Measurements from ENCODE around the gene VAV2.

VAV2 gene

DNA sequence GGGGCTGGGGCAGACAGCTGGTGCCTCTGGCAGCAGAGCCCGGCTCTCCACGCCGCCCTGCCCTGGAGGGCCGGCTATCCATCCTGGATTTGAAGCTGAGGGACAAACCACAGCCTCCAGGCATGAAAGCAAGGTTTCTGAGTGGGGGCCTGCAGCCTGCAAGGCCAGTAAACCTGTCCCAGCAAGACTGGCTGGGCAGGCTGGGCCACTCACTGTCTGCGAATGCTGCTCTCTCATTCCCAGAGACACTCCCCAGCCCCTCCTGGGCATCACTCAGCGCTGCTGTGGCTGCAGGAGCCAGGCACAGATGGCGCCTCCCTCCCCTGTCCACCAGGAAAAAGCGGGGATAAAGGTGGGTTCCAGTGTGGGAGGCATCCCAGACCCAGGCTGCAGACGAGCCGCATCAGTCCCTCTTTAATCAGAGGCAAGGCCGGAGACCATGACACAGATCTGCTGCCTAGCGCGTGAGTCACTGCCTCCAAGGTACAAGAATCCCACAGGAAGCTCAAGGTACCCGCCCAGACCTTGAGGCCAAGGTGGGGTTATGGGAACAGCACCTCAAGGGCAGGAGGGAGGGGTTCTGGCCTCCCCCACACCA, 118.0 kb downstream of the VAV2 start:
- no peaks in the 10 kb centered on the region for H3K9me3 Mint-ChIP-seq
- H3K4me1 Mint-ChIP-seq = peaks cover 12% of the 10 kb centered on the region
- no peak overlapping the region for H3K4me3 Mint-ChIP-seq
- H3K27ac Mint-ChIP-seq = no peak overlapping the region
- peaks cover 5% of the 10 kb centered on the region for H3K27me3 Mint-ChIP-seq
- peaks cover 1% of the 10 kb centered on the region for H3K36me3 Mint-ChIP-seq

DNA sequence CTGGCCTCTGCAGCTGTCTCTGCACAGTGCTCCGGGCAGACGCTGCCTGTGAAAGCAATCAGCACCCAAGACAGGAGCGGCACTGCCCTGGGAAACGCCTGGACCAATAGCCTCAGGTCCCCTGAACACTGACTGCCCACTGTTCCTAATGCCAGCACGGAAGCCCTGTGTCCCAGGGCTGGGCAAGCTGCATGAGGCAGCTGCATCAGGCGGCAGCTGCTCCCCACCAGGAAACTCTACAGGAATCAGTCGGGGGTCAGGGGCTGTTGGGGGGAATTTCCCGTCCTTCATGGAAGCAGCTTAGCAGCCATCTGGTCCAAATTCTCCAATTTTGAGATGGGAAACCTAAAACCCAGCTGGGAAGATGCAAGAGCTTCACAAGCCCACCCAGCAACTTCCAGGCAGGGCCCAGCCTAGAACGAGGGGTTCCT, 118.6 kb downstream of the VAV2 start:
- Mint-ChIP-seq H3K27me3 (peaks cover 5% of the 10 kb centered on the region), H3K4me3 (no peak overlapping the region), H3K4me1 (peaks cover 12% of the 10 kb centered on the region), H3K27ac (no peak overlapping the region), H3K9me3 (no peaks in the 10 kb centered on the region), H3K36me3 (peaks cover 1% of the 10 kb centered on the region)

DNA sequence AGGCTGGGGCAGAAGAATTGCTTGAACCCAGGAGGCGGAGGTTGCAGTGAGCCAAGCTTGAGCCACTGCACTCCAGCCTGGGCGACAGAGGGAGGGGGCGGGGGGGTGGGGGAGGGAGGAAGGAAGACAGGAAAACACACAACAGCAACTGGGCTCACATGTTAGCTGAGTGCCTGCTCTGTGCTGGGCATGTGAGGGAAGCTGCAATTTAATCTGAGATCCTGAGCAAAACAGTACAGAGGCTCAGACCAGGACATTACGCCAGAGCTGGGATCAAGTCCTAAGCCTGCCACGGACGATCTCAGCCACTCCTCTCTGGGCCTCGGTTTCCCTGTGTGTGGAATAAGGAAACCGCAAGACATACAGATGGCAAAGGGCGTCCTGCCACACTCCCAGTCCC, 119.1 kb downstream of the VAV2 start:
- H3K4me3 Mint-ChIP-seq = no peak overlapping the region
- H3K27me3 Mint-ChIP-seq = peaks cover 5% of the 10 kb centered on the region
- peaks cover 12% of the 10 kb centered on the region for H3K4me1 Mint-ChIP-seq
- H3K9me3 Mint-ChIP-seq = no peaks in the 10 kb centered on the region
- peaks cover 1% of the 10 kb centered on the region for H3K36me3 Mint-ChIP-seq
- H3K27ac Mint-ChIP-seq = no peak overlapping the region

DNA sequence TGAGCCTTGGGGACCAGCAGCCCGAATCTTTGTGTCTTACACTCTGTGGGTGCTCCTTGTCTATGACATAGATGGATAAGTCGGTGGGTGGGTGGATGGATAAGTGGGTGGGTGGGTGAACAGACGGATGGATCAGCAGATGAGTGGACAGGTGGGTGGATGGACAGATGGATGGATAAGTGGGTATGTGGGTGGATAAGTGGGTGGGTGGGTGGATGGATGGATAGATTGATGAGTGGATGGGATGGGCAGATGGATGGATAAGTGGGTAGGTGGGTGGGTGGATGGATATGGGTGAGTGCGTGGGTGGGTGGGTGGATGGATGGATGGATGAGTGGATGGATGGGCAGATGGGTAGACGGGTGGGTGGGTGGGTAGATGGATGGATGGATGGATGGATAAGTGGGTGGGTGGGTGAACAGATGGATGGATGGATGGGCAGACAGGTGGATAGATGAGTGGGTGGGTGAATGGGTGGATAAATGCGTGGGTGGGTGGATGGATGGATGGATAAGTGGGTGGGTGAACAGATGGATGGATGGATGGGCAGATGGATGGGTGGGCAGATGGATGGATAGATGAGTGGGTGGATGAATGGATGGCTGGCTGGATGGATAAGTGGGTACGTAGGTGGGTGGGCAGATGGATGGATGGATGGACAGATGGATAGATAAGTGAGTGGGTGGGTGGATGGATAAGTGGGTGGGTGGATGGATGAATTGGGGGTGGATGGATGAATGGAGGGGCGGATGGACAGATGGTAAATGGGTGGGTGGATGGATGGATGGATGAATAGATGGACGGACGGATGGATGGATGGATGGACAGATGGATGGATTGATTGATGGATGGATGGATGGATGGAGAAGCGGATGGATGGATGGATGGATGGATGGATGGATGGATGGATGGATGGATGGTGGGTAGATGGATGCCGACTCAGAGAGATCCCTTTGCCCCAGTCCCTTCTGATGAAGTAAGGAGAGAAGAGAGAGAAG, 121.2 kb downstream of the VAV2 start:
- H3K9me3 Mint-ChIP-seq = no peaks in the 10 kb centered on the region
- H3K27ac Mint-ChIP-seq = no peak overlapping the region
- H3K4me1 Mint-ChIP-seq = peaks cover 12% of the 10 kb centered on the region
- no peak overlapping the region for H3K4me3 Mint-ChIP-seq
- H3K27me3 Mint-ChIP-seq = peaks cover 5% of the 10 kb centered on the region
- peaks cover under 1% of the 10 kb centered on the region for H3K36me3 Mint-ChIP-seq

DNA sequence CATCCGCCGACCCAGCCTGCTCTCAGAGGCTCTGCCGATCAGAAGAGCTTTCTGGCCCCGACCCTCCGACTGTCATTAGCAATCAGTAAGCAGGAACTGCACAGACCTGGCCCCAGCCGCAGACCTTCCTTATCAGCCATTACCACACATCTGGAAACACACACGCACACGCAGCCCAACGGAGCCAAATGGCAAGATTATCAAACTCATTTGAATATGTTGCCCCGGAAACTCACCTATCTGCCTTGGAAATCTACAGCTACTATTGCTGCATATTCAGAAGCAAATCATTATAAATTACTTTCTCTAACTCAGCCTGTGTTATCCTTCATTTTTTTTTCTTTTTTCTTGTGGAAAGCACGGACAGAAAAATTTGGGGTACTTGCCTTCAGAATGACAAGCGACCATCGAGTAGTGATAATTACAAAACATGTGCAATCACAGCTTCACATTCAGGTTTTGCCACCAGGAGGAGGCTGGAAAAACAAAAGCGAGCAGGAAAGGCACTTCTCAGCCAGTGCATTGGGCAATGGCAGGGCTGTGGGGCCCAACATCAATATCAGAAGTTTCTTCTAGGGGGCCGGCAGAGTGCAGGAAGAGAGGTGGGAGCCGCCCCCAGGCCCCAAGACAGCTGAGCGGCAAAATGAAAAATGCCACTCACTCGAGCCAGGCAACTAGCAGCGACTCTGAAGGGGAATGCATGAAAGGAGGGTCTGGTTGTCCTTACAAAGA, 122.3 kb downstream of the VAV2 start:
- Mint-ChIP-seq H3K27ac (peak overlapping the region; percentile 23), H3K36me3 (peaks cover 4% of the 10 kb centered on the region), H3K9me3 (peaks cover 8% of the 10 kb centered on the region), H3K4me1 (peaks cover 12% of the 10 kb centered on the region), H3K27me3 (peaks cover 5% of the 10 kb centered on the region), H3K4me3 (peak overlapping the region; percentile 55)

DNA sequence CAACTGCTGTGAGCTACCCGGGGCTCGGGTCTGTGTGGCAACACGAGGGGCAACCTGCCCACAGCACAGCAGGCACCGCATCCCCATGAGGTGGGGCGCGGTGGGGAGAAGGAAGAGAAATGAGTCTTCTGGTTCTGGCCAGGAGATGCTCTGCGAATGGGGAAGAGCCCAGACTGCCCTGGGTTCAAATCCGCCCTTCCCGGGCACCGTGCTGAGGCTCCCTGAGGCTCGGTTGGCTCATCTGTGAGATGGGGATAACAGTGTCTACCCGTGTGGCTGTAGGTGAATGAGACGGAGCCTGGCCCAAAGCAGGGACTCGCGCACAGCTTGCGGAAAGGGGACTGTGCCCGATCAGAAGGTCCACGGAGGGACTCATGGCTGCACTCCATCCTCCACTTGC, 123.9 kb downstream of the VAV2 start:
- peaks cover 8% of the 10 kb centered on the region for H3K9me3 Mint-ChIP-seq
- H3K4me1 Mint-ChIP-seq = peaks cover 12% of the 10 kb centered on the region
- peaks cover 4% of the 10 kb centered on the region for H3K36me3 Mint-ChIP-seq
- H3K4me3 Mint-ChIP-seq = no peak overlapping the region
- H3K27me3 Mint-ChIP-seq = peaks cover 5% of the 10 kb centered on the region
- no peak overlapping the region for H3K27ac Mint-ChIP-seq

DNA sequence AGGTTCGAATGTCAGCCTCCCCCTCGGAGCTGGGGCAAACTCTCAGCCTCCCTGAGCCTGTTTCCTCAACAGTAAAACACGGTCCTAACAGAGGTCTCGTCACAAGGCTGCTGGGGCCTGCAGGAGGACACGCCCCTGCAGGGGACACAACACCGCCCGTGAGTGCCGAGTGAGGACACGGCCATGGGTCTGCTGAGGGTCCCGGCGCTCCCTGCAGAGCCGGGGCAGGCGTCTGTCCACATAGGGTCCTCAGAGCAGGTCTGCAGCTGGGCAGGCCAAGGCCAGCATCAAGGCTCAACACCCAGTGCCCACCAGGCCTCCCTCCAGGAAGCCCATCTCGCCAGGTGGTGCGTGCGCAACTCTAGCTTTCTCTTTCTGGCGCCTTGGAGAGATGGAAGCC, 125.2 kb downstream of the VAV2 start:
- peaks cover 4% of the 10 kb centered on the region for H3K36me3 Mint-ChIP-seq
- no peak overlapping the region for H3K4me3 Mint-ChIP-seq
- peaks cover 5% of the 10 kb centered on the region for H3K27me3 Mint-ChIP-seq
- peaks cover 8% of the 10 kb centered on the region for H3K9me3 Mint-ChIP-seq
- no peak overlapping the region for H3K27ac Mint-ChIP-seq
- H3K4me1 Mint-ChIP-seq = peaks cover 17% of the 10 kb centered on the region

DNA sequence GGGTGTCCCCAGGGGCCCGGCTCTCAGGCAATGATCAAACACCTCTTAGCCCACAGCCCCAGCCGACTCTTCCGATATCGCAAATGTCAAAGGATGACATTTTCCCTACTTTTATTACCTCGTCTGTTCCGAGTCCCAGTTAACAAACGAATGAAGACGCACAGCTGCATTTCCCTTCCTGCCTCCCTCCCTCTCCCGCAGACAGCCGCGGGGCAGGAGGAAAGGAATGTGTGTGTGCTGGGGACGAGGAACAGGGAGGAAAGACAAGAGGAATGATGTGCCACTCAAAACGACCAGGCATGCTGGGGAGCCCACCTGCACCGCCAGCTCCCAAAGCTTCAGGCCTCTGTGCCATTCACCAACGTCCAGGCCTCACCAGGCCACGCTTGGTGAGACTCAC, 128.1 kb downstream of the VAV2 start:
- H3K4me1 Mint-ChIP-seq = peaks cover 5% of the 10 kb centered on the region
- H3K9me3 Mint-ChIP-seq = peaks cover 8% of the 10 kb centered on the region
- H3K36me3 Mint-ChIP-seq = peaks cover 4% of the 10 kb centered on the region
- no peak overlapping the region for H3K27ac Mint-ChIP-seq
- no peak overlapping the region for H3K4me3 Mint-ChIP-seq
- no peaks in the 10 kb centered on the region for H3K27me3 Mint-ChIP-seq

DNA sequence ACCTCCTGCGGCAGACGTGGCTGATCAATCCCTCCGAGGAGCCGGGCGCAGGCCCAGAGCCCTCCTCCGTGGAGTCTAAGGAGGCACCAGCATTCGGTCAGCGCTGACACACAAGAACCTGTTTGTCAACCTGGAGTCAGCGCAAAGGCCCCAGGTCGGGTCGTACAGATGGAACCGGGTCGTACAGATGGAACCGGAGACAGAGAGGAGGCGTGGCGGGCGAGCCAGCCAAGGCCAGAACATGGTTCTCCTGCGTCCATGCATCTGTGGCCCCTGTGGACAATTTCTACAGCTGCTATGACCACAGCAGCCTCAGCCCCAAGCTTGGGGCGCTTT, 128.9 kb downstream of the VAV2 start:
- H3K4me1 Mint-ChIP-seq = peaks cover 5% of the 10 kb centered on the region
- H3K27me3 Mint-ChIP-seq = no peaks in the 10 kb centered on the region
- H3K4me3 Mint-ChIP-seq = no peak overlapping the region
- H3K27ac Mint-ChIP-seq = no peak overlapping the region
- peaks cover 8% of the 10 kb centered on the region for H3K9me3 Mint-ChIP-seq
- H3K36me3 Mint-ChIP-seq = peaks cover 4% of the 10 kb centered on the region

DNA sequence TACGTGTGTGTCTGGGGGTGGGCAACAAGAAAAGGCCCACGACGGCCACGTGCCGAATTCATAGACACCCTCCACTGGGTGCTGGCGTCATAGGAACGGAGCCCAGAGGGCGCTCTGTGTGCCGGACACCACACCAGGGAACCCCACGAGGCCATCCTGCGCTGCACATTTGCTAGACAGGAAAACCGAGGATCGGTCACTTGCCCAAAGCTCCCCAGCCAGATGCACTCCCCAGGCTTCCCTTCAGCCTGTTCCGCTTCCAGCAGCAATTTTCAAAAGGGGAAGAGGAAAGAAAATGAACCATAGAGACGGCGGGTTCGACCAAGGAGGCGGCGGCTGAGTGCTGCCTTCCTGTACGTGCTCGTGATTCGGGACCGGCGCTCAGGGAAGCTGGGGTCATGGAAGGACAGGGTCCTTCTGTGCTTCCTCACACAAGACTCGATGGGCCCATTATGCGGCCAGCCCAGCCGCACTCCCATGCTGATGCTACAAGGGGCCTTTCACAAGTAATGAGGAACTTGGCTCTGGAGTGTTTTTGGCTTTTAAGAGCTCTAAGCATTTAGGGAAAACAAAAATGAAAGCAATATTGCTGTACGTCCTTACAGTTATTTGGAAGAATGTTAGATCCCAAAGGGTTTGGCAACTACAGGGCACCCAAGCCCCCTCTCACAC, 129.4 kb downstream of the VAV2 start:
- no peak overlapping the region for H3K4me3 Mint-ChIP-seq
- no peak overlapping the region for H3K27ac Mint-ChIP-seq
- peaks cover 5% of the 10 kb centered on the region for H3K4me1 Mint-ChIP-seq
- peaks cover 8% of the 10 kb centered on the region for H3K9me3 Mint-ChIP-seq
- peaks cover 4% of the 10 kb centered on the region for H3K36me3 Mint-ChIP-seq
- no peaks in the 10 kb centered on the region for H3K27me3 Mint-ChIP-seq

DNA sequence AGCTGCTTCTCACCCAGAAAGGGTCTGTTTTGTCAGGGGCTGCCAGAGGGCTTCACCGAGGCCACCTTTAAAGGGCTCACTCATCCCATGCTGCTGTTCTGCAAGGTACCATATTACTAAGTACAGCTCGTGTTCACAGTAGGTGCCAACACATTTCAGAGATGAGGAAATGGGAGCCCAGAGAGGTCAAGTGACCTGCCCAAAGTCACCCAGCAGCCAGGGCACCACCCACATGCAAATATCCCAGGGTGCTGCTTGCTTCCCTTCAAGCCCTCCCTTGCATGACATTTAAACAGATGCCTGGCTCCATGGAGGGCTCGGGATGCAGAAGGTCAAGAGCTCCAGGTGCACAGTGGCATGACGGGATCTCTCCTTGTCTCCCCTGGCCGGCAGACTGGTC, 130.4 kb downstream of the VAV2 start:
- Mint-ChIP-seq H3K27me3 (no peaks in the 10 kb centered on the region), H3K4me1 (peaks cover 5% of the 10 kb centered on the region), H3K9me3 (peaks cover 8% of the 10 kb centered on the region), H3K36me3 (peaks cover 4% of the 10 kb centered on the region), H3K4me3 (no peak overlapping the region), H3K27ac (no peak overlapping the region)

DNA sequence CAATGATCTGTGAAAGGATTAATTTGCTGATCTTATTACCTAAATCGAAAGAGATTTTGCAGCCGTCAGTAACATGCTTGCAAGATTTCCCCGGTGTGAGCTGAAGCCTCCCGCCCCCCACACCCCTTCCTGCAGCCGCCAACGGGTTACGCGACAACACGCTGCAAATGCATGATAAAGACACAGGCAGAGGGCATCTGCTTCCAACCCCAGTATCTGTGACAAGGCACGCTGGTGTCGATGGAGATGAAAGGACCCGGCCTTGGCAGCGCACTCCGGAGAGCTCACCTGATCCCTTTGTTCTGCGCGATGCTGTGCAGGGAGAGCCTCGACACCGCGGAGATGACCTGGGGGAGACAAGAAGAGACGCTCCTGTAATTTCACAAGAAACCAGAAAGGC, 131.0 kb downstream of the VAV2 start:
- Mint-ChIP-seq H3K4me1 (peaks cover 5% of the 10 kb centered on the region), H3K27ac (no peak overlapping the region), H3K36me3 (peaks cover 4% of the 10 kb centered on the region), H3K9me3 (peaks cover 8% of the 10 kb centered on the region), H3K4me3 (no peak overlapping the region), H3K27me3 (no peaks in the 10 kb centered on the region)

DNA sequence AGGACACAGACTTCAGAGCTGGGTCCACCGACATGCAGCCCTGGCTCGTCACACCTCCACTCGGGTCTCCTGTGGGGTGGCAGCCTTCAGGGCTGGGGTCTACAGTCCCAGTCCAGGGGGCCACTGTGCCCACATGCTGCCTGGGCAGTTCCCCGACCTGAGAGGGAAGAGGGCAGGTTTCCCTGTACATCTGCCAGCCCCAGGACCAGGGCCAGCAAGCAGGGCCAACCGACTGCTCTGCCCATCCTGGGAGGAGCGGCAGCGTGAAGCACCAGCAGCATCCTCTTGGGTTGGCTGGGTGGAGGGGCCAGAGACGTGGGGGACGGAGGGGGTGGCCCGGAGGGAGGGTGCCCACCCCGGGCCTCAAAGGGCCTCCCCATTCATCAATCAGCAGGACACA, 133.4 kb downstream of the VAV2 start:
- Mint-ChIP-seq H3K4me1 (peaks cover 5% of the 10 kb centered on the region), H3K9me3 (no peaks in the 10 kb centered on the region), H3K4me3 (no peak overlapping the region), H3K27me3 (no peaks in the 10 kb centered on the region), H3K27ac (no peak overlapping the region), H3K36me3 (no peaks in the 10 kb centered on the region)

DNA sequence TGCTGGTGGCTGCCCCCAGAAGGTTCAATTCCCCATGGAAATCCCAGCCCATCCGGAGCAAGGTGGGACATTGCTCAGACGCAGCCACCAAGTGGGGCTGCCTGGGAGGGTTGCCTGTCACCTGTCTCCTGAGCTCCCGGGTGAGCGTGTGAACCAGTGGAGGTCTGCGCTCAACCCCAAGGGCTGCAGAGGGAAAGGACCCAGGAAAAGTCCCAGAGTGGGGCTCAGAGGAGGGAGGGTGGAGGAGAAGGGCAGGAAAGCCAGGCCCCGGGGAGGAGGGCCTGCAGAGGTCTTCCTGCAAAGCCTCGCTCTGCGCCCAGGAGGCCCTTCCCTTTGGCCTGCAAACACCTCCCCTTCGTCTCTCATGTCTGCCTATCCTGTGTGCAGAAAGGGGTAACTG, 134.5 kb downstream of the VAV2 start:
- Mint-ChIP-seq H3K36me3 (no peaks in the 10 kb centered on the region), H3K9me3 (no peaks in the 10 kb centered on the region), H3K4me1 (peaks cover 2% of the 10 kb centered on the region), H3K27me3 (no peaks in the 10 kb centered on the region), H3K27ac (no peak overlapping the region), H3K4me3 (no peak overlapping the region)

DNA sequence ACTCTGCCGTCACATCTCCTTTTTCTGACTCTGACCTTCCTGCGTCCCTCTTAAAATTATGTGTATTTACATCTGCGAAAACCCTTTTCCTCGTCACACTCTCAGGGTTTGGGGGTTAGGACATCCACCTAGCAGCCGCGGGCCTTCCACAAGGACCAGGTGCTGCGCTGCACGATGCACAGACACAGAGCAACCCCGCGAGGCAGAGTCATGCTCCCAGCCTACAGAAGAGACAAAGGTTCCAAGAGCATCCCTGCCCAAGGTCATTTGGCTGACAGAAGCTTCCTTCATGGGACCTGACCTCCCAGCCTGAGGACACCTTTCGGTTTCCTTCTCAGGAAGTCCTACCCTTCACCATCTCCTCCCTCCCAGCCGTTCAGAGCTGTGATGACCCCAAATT, 135.3 kb downstream of the VAV2 start:
- Mint-ChIP-seq H3K4me3 (no peak overlapping the region), H3K36me3 (no peaks in the 10 kb centered on the region), H3K27ac (no peak overlapping the region), H3K4me1 (no peaks in the 10 kb centered on the region), H3K27me3 (no peaks in the 10 kb centered on the region), H3K9me3 (no peaks in the 10 kb centered on the region)
